ENCODE results near the gene GPR25.

Gene GPR25

DNA sequence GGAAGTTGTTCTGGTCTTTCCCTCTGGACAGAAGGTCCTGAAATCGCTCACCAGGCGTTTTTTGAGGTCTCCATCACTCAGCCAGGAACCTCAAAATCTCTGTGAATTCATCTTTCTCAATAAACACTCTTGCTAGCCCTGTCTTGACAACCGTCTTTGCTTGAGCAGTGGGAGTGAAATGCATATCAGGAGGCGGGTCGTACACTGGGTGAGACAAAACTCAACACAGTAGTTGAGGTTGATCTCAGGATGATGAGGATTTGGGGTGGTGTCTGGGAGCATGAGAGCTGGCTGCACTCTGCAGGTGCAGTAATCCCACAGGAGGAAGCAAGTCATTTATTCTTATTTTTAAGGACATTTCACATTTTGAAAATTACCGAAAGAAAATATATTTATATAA, 1.9 kb downstream of the GPR25 start:
- TF ChIP-seq, protein P1, sequence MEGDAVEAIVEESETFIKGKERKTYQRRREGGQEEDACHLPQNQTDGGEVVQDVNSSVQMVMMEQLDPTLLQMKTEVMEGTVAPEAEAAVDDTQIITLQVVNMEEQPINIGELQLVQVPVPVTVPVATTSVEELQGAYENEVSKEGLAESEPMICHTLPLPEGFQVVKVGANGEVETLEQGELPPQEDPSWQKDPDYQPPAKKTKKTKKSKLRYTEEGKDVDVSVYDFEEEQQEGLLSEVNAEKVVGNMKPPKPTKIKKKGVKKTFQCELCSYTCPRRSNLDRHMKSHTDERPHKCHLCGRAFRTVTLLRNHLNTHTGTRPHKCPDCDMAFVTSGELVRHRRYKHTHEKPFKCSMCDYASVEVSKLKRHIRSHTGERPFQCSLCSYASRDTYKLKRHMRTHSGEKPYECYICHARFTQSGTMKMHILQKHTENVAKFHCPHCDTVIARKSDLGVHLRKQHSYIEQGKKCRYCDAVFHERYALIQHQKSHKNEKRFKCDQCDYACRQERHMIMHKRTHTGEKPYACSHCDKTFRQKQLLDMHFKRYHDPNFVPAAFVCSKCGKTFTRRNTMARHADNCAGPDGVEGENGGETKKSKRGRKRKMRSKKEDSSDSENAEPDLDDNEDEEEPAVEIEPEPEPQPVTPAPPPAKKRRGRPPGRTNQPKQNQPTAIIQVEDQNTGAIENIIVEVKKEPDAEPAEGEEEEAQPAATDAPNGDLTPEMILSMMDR (IDR thresholded peaks at IDR 0.05): no peak
- Histone ChIP-seq H3K79me2 (no peaks in the 10 kb centered on the region), H3K27ac (no peak overlapping the region), H3K4me3 (ENCODE audit: low read depth, low read length) (no peak overlapping the region), H3K27me3 (ENCODE audit: control insufficient read depth, insufficient read depth, low read length) (peaks cover 4% of the 10 kb centered on the region), H2AFZ (no peak overlapping the region), H3K36me3 (ENCODE audit: control insufficient read depth, insufficient read depth, low read length) (no peaks in the 10 kb centered on the region), H3K9ac (no peak overlapping the region), H3K4me2 (ENCODE audit: low read length) (no peak overlapping the region), H3K4me1 (no peaks in the 10 kb centered on the region), H3K9me3 (ENCODE audit: control insufficient read depth, low read length) (no peaks in the 10 kb centered on the region)

DNA sequence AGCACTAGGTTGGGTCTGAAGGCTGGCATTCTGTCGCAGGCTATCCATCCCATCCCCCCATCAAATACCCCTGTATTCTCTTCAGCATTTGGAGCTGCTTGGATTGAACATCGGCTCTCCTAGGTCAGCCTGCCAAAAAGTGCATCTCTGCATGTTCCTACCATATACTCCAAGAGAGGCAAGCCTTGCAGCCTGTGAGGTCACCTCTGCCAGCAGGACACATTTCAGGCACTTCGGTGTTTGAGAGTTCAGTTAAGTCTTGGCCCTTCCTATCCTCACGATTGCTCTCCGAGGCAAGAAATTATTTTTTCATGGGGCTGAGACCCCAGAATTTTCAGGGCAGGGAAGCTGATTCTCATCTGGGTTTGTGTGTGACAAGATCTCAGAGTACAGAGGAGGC, 2.6 kb downstream of the GPR25 start:
- Histone ChIP-seq H3K27ac (no peak overlapping the region), H3K27me3 (ENCODE audit: control insufficient read depth, insufficient read depth, low read length) (peaks cover 4% of the 10 kb centered on the region), H3K4me3 (ENCODE audit: low read depth, low read length) (no peak overlapping the region), H3K9ac (no peak overlapping the region), H2AFZ (no peak overlapping the region), H3K4me2 (ENCODE audit: low read length) (no peak overlapping the region), H3K79me2 (no peaks in the 10 kb centered on the region), H3K36me3 (ENCODE audit: control insufficient read depth, insufficient read depth, low read length) (no peaks in the 10 kb centered on the region), H3K4me1 (no peaks in the 10 kb centered on the region), H3K9me3 (ENCODE audit: control insufficient read depth, low read length) (no peaks in the 10 kb centered on the region)
- TF ChIP-seq, protein P1 (IDR thresholded peaks at IDR 0.05): no peak

DNA sequence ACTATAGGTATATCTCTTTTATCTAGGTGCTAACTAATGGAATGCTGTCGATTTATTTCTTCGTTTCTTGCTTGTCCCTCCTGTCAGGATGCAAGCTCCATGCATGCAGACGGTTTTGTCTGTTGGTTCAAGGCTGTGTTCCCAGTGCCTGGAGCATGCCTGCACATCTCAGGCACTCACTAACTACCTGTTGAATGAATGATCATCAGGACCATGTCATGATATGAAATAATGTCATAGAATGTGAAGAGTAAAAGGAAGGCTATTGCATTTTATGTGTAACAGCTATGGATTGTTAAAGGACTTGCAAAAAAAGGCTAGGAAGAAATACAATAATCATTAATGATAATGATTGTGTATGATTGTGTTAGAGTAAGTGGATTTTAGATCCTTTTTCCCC, 4.2 kb downstream of the GPR25 start:
- no peaks in the 10 kb centered on the region for H3K9me3 ChIP-seq (ENCODE audit: control insufficient read depth, low read length)
- no peaks in the 10 kb centered on the region for H3K36me3 ChIP-seq (ENCODE audit: control insufficient read depth, insufficient read depth, low read length)
- peaks cover 4% of the 10 kb centered on the region for H3K27me3 ChIP-seq (ENCODE audit: control insufficient read depth, insufficient read depth, low read length)

DNA sequence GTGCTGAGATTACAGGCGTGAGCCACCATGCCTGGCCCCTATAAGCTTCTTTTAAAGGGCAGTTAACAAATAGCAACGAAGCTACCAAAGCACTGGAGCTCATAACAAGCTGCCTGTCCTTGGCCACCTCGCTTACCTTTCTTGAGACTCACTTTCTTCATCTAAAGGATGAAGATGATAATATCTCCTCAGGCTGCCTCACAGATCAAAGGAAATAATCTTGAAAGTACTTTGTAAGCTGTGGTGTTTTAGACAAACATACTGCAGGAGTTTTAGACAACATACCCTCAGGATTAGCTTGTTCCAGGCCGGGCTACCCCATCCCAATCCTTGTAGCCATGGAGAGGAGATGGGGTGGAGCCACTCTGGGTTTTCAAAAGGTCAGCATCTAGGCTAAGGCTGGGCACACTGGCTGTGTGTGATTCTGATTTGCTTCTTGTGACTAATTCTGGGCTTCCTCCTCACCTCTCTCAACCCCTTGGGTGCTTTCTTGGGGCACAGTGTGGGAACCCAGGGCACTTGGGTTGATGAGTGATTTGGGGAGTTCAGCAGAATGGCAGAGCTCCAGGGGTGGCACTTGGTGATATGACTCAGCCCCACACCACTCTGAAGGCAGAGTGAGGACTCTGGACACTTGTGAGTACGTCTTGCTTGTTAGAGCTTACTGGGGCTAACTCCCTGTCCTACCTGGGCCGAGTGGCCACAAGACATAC, 5.2 kb downstream of the GPR25 start:
- no peaks in the 10 kb centered on the region for H3K36me3 ChIP-seq (ENCODE audit: control insufficient read depth, insufficient read depth, low read length)
- no peak overlapping the region for H2AFZ ChIP-seq
- peaks cover 4% of the 10 kb centered on the region for H3K27me3 ChIP-seq (ENCODE audit: control insufficient read depth, insufficient read depth, low read length)
- H3K27ac ChIP-seq: no peak overlapping the region
- no peaks in the 10 kb centered on the region for H3K9me3 ChIP-seq (ENCODE audit: control insufficient read depth, low read length)
- TF ChIP-seq, protein P1 (IDR thresholded peaks at IDR 0.05): no peak
- H3K4me3 ChIP-seq (ENCODE audit: low read depth, low read length): no peak overlapping the region
- H3K4me1 ChIP-seq: no peaks in the 10 kb centered on the region
- no peak overlapping the region for H3K9ac ChIP-seq
- no peak overlapping the region for H3K4me2 ChIP-seq (ENCODE audit: low read length)
- no peaks in the 10 kb centered on the region for H3K79me2 ChIP-seq

More for the DNA sequence above, 4.2 kb downstream of the GPR25 start:
- Histone ChIP-seq H2AFZ (no peak overlapping the region), H3K4me3 (ENCODE audit: low read depth, low read length) (no peak overlapping the region), H3K4me1 (no peaks in the 10 kb centered on the region), H3K4me2 (ENCODE audit: low read length) (no peak overlapping the region), H3K79me2 (no peaks in the 10 kb centered on the region), H3K9ac (no peak overlapping the region), H3K27ac (no peak overlapping the region)
- TF ChIP-seq, protein P1 (IDR thresholded peaks at IDR 0.05): no peak

DNA sequence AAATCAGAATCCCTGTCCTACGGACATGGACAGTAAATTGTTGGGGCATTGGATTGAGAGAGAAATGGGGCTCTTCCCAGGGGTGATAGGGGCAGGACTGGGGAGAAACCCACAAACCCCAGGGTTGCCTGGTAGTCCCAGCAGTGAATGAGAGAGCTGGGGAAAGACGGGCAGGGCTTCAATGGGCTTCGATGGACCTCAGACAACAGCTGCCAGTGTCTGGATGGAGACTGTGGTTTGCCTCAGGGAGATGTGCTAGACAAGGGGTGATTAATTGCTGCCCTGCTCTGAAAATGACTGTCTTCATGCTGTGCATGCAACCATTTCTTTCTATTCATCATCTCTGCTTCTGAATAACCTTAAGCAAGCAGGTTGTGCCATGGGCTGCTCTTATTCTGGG, 7.4 kb downstream of the GPR25 start:
- H3K79me2 ChIP-seq: no peaks in the 10 kb centered on the region
- no peak overlapping the region for H3K27ac ChIP-seq
- H3K9me3 ChIP-seq (ENCODE audit: control insufficient read depth, low read length): no peaks in the 10 kb centered on the region
- H3K36me3 ChIP-seq (ENCODE audit: control insufficient read depth, insufficient read depth, low read length): no peaks in the 10 kb centered on the region
- no peaks in the 10 kb centered on the region for H3K4me1 ChIP-seq
- no peak overlapping the region for H3K4me2 ChIP-seq (ENCODE audit: low read length)
- H2AFZ ChIP-seq: no peak overlapping the region
- H3K27me3 ChIP-seq (ENCODE audit: control insufficient read depth, insufficient read depth, low read length): no peaks in the 10 kb centered on the region
- H3K9ac ChIP-seq: no peak overlapping the region
- TF ChIP-seq, protein P1 (IDR thresholded peaks at IDR 0.05): no peak
- H3K4me3 ChIP-seq (ENCODE audit: low read depth, low read length): no peak overlapping the region
